GM19467 (cell line): Measurements from ENCODE around the gene TXNL1.

ENCODE experiments used
- ATAC-seq: cut with Tn5 transposase; IDR thresholded peaks from one replicate; pipeline ENCODE4 v1.9.1; 2021; ENCODE audit warnings: mild to moderate bottlenecking, moderate library complexity; ENCODE audit not compliant: unreplicated experiment

Gene TXNL1

GRCh38 chr18:56645415-56646016 lies 7.1 kb upstream of the TXNL1 start:
- ATAC-seq, result no peak

- ATAC-seq, result no peak
Measured at GRCh38 chr18:56643381-56643780, 5.0 kb upstream of the TXNL1 start.

- ATAC-seq, result no peak
Measured at GRCh38 chr18:56641714-56642337, 3.4 kb upstream of the TXNL1 start.

GRCh38 chr18:56639571-56639970 lies 1.2 kb upstream of the TXNL1 start:
- ATAC-seq, result no peak

- peak; percentile 11 for ATAC-seq
Measured at GRCh38 chr18:56639104-56639381, 651 bp upstream of the TXNL1 start.

- ATAC-seq, result peak; percentile 7
Measured at GRCh38 chr18:56637711-56638231, 621 bp downstream of the TXNL1 start.

GRCh38 chr18:56637176-56637575 lies 1.2 kb downstream of the TXNL1 start:
- ATAC-seq, result no peak

- ATAC-seq, result no peak
Measured at GRCh38 chr18:56635007-56635406, 3.4 kb downstream of the TXNL1 start.

- ATAC-seq, result no peak
Measured at GRCh38 chr18:56632070-56633022, 6.0 kb downstream of the TXNL1 start.

GRCh38 chr18:56627991-56628390 lies 10.4 kb downstream of the TXNL1 start:
- no peak for ATAC-seq

- no peak for ATAC-seq
Measured at GRCh38 chr18:56615738-56616520, 22.5 kb downstream of the TXNL1 start.

- no peak for ATAC-seq
Measured at GRCh38 chr18:56606618-56607017, 31.8 kb downstream of the TXNL1 start.

- no peak for ATAC-seq
Measured at GRCh38 chr18:56598422-56598821, 40.0 kb downstream of the TXNL1 start.

GRCh38 chr18:56593906-56594305 lies 44.5 kb downstream of the TXNL1 start:
- no peak for ATAC-seq

- no peak for ATAC-seq
Measured at GRCh38 chr18:56580026-56580425, 58.4 kb downstream of the TXNL1 start.

- no peak for ATAC-seq
Measured at GRCh38 chr18:56579451-56579850, 58.9 kb downstream of the TXNL1 start.

GRCh38 chr18:56576826-56577573 lies 61.4 kb downstream of the TXNL1 start:
- no peak for ATAC-seq

- ATAC-seq, result no peak
Measured at GRCh38 chr18:56575819-56576663, 62.4 kb downstream of the TXNL1 start.

GRCh38 chr18:56574861-56575260 lies 63.5 kb downstream of the TXNL1 start:
- ATAC-seq, result no peak
